Vagina (tissue), 2 donors: ENCODE measurements around the gene LAIR2.

Source experiments
- POLR2A ChIP-seq, 2 donors: fragments of 450-650 bp; IDR thresholded peaks; one replicate each; pipeline ENCODE4 v1.6.1; 2017; ENCODE audit warnings: antibody characterized with exemption in 2 of 2, mild to moderate bottlenecking in 2 of 2, moderate library complexity in 2 of 2
- POLR2AphosphoS5 ChIP-seq, 2 donors: sonication (generic); formaldehyde crosslinking; IDR thresholded peaks; one replicate each; pipeline ENCODE4 v1.9.0; 2017; ENCODE audit warnings: antibody characterized with exemption in 2 of 2, mild to moderate bottlenecking in 2 of 2, low read depth in 1 of 2; ENCODE audit not compliant: insufficient read depth in 1 of 2
- TF ChIP-seq, protein P1 (sequence below), 3 experiments: fragments of 450-650 bp in 2 of 3; fragments of 200-600 bp in 1 of 3; sonication (generic) in 1 of 3; IDR thresholded peaks; one replicate each; pipeline ENCODE4 v1.5.1; 2017 to 2019; ENCODE audit warnings: antibody characterized with exemption in 3 of 3, mild to moderate bottlenecking in 2 of 3, moderate library complexity in 2 of 3

DNA sequence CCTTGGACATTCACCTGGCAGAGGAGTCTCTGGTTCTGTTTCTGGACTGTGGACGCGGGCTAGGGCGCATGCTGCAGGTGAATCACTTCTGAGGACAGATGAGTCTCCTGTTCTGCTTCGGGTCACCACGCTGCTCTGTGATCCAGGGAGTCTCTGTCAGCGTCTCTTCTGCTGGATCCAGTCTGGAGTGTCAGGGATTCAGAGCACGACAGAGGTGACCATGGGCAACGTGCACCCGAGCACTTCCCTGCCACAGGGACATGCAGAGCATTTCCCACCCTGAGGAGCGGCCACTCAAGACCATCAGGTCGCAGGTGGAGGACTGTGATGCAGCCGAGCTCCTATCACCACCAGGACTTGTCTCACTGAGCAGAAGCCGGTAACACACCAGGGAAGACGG, 46.6 kb downstream of the LAIR2 start:
- TF ChIP-seq, protein P1, sequence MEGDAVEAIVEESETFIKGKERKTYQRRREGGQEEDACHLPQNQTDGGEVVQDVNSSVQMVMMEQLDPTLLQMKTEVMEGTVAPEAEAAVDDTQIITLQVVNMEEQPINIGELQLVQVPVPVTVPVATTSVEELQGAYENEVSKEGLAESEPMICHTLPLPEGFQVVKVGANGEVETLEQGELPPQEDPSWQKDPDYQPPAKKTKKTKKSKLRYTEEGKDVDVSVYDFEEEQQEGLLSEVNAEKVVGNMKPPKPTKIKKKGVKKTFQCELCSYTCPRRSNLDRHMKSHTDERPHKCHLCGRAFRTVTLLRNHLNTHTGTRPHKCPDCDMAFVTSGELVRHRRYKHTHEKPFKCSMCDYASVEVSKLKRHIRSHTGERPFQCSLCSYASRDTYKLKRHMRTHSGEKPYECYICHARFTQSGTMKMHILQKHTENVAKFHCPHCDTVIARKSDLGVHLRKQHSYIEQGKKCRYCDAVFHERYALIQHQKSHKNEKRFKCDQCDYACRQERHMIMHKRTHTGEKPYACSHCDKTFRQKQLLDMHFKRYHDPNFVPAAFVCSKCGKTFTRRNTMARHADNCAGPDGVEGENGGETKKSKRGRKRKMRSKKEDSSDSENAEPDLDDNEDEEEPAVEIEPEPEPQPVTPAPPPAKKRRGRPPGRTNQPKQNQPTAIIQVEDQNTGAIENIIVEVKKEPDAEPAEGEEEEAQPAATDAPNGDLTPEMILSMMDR (IDR thresholded peaks at IDR 0.05) = no peak
- TF ChIP-seq POLR2A (IDR thresholded peaks at IDR 0.05) (no peak), POLR2AphosphoS5 (IDR thresholded peaks at IDR 0.05; ENCODE audit: insufficient read depth in 1 of 2, low read depth in 1 of 2) (no peak)
